LNCaP clone FGC (cell line): ENCODE data around the gene MRNIP.

Experiments used
- DNase-seq: peaks from one replicate; pipeline ENCODE4 v3.0.0-alpha.2; 2011; ENCODE audit warnings: low read depth
- H3K4me3 ChIP-seq: 2 replicates; pipeline ENCODE4 v1.5.1; 2011; ENCODE audit warnings: mild to moderate bottlenecking, low read depth, low read length, control low read depth
- CTCF ChIP-seq: IDR thresholded peaks from 2 replicates; pipeline ENCODE4 v1.5.1; 2012; ENCODE audit warnings: mild to moderate bottlenecking; ENCODE audit not compliant: control insufficient read depth, insufficient read depth; ENCODE audit errors: extremely low read depth

The MRNIP gene

GRCh38 chr5:179805070-179805528, 53.5 kb downstream of the MRNIP start:
- peak overlapping the region; percentile 75 for H3K4me3 ChIP-seq
- no peak for DNase-seq
- TF ChIP-seq CTCF: no peak

GRCh38 chr5:179804555-179804947, 54.1 kb downstream of the MRNIP start:
- peak overlapping the region; percentile 75 for H3K4me3 ChIP-seq
- no peak for DNase-seq
- no peak for TF ChIP-seq CTCF

GRCh38 chr5:179803651-179804554, 54.7 kb downstream of the MRNIP start:
- H3K4me3 ChIP-seq: no peak overlapping the region
- no peak for DNase-seq
- no peak for TF ChIP-seq CTCF

GRCh38 chr5:179802950-179803562, 55.6 kb downstream of the MRNIP start:
- no peak overlapping the region for H3K4me3 ChIP-seq
- no peak for TF ChIP-seq CTCF
- no peak for DNase-seq

GRCh38 chr5:179802207-179802883, 56.3 kb downstream of the MRNIP start:
- DNase-seq: no peak
- no peak for TF ChIP-seq CTCF
- no peak overlapping the region for H3K4me3 ChIP-seq

- H3K4me3 ChIP-seq: no peak overlapping the region
- DNase-seq: no peak
- 0 out of 2 replicates have a peak, but pooled peaks have one; percentile 11 for TF ChIP-seq CTCF
These were observed 57.1 kb downstream of the MRNIP start for GRCh38 chr5:179801304-179802206.
